ENCODE results near the gene PERCC1.
A peak's percentile ranks its signal among the peaks of the same experiment; 100 is the strongest.

PERCC1 gene

GRCh38 chr16:1430759-1431496 lies at the start of gene PERCC1:
TSS of gene PERCC1 (plus strand) at chr16:1431078. CDS start at chr16:1432594, 1,516 bp downstream.
- Histone ChIP-seq H3K9ac (ENCODE audit: low read length in 5 of 5) (peak within 1 kb of the TSS in 1 of 5 donors; percentile 48), H3K27ac (ENCODE audit: low read depth, low read length) (no peak within 1 kb of the TSS), H3K36me3 (ENCODE audit: control insufficient read depth in 5 of 5, insufficient read depth in 5 of 5, low read length in 5 of 5) (no peaks in the 10 kb centered on the region), H3K4me3 (ENCODE audit: low read depth in 1 of 5, low read length in 5 of 5) (no peak within 1 kb of the TSS), H3K9me3 (ENCODE audit: control insufficient read depth in 5 of 5, low read length in 5 of 5) (no peaks in the 10 kb centered on the region), H3K27me3 (ENCODE audit: control insufficient read depth in 5 of 5, insufficient read depth in 4 of 5, low read length in 5 of 5) (peaks cover 3 to 30% (median 23%) of the 10 kb centered on the region in 5 donors), H3K4me1 (ENCODE audit: control insufficient read depth in 5 of 5, insufficient read depth in 5 of 5, low read length in 5 of 5) (peaks cover 0 to 15% (median 4%) of the 10 kb centered on the region in 5 donors)

- Histone ChIP-seq H3K4me1 (ENCODE audit: control insufficient read depth in 5 of 5, insufficient read depth in 5 of 5, low read length in 5 of 5) (peaks cover 5 to 32% (median 21%) of the 10 kb centered on the region in 5 donors), H3K4me3 (ENCODE audit: low read depth in 1 of 5, low read length in 5 of 5) (no peak overlapping the region), H3K36me3 (ENCODE audit: control insufficient read depth in 5 of 5, insufficient read depth in 5 of 5, low read length in 5 of 5) (peaks cover 0 to 46% (median 31%) of the 10 kb centered on the region in 5 donors), H3K27ac (ENCODE audit: low read depth, low read length) (no peak overlapping the region), H3K9me3 (ENCODE audit: control insufficient read depth in 5 of 5, low read length in 5 of 5) (no peaks in the 10 kb centered on the region), H3K9ac (ENCODE audit: low read length in 5 of 5) (no peak overlapping the region), H3K27me3 (ENCODE audit: control insufficient read depth in 5 of 5, insufficient read depth in 4 of 5, low read length in 5 of 5) (no peaks in the 10 kb centered on the region)
Observed at GRCh38 chr16:1381612-1382406, 49.1 kb upstream of the PERCC1 start.

DNA sequence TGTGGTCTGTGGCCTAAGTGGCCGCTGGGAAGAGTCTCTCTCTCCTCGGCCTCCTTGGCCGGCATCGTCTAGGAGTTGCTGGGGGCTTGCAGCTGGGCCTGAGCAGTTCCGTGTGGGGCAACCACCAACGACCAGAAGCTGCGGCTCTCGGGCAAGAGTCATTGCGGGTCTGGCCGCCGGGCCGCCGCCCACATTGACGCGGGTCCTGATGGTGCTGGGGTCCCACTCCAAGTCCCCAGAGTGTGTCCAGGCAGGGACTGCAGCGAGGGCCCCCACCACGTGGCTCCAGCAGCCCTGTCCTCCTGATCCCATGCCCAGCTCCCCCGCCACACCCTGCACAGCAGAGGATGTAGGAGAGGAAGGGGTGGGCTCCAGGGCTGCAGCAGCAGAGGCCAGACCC lies 47.3 kb upstream of the PERCC1 start:
- peaks cover 2 to 15% (median 10%) of the 10 kb centered on the region in 5 donors for H3K4me1 ChIP-seq (ENCODE audit: control insufficient read depth in 5 of 5, insufficient read depth in 5 of 5, low read length in 5 of 5)
- H3K36me3 ChIP-seq (ENCODE audit: control insufficient read depth in 5 of 5, insufficient read depth in 5 of 5, low read length in 5 of 5): peaks cover 0 to 64% (median 44%) of the 10 kb centered on the region in 5 donors
- no peaks in the 10 kb centered on the region for H3K27me3 ChIP-seq (ENCODE audit: control insufficient read depth in 5 of 5, insufficient read depth in 4 of 5, low read length in 5 of 5)
- no peak overlapping the region for H3K27ac ChIP-seq (ENCODE audit: low read depth, low read length)
- no peak overlapping the region for H3K9ac ChIP-seq (ENCODE audit: low read length in 5 of 5)
- no peaks in the 10 kb centered on the region for H3K9me3 ChIP-seq (ENCODE audit: control insufficient read depth in 5 of 5, low read length in 5 of 5)
- H3K4me3 ChIP-seq (ENCODE audit: low read depth in 1 of 5, low read length in 5 of 5): no peak overlapping the region

- Histone ChIP-seq H3K4me1 (ENCODE audit: control insufficient read depth in 5 of 5, insufficient read depth in 5 of 5, low read length in 5 of 5) (peaks cover 0 to under 1% (median 0%) of the 10 kb centered on the region in 5 donors), H3K9me3 (ENCODE audit: control insufficient read depth in 5 of 5, low read length in 5 of 5) (no peaks in the 10 kb centered on the region), H3K27me3 (ENCODE audit: control insufficient read depth in 5 of 5, insufficient read depth in 4 of 5, low read length in 5 of 5) (no peaks in the 10 kb centered on the region), H3K4me3 (ENCODE audit: low read depth in 1 of 5, low read length in 5 of 5) (no peak overlapping the region), H3K36me3 (ENCODE audit: control insufficient read depth in 5 of 5, insufficient read depth in 5 of 5, low read length in 5 of 5) (peaks cover 0 to 79% (median 57%) of the 10 kb centered on the region in 5 donors), H3K27ac (ENCODE audit: low read depth, low read length) (no peak overlapping the region), H3K9ac (ENCODE audit: low read length in 5 of 5) (no peak overlapping the region)
Observed at GRCh38 chr16:1385232-1385631, 45.6 kb upstream of the PERCC1 start.

DNA sequence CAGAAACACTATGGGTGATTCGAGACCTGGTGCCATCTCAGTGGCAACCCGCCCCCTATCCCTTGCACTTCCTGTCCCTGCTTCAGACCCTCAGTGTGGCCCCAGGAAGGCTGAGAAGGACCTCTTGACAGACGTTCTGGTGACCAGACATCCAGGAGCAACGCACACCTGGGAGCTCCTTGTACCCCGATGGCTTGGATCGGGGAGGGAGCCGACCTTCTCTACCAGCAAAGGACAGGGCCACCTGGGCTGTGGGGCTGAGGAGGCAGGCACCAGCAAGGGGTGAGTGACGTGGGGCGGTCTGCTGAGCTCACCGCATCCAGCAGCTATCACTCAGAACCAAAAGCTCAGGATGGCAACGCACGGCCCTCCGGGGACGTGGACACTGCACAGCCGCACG lies 43.5 kb upstream of the PERCC1 start:
- Histone ChIP-seq H3K9ac (ENCODE audit: low read length in 5 of 5) (no peak overlapping the region), H3K36me3 (ENCODE audit: control insufficient read depth in 5 of 5, insufficient read depth in 5 of 5, low read length in 5 of 5) (peaks cover 0 to 83% (median 65%) of the 10 kb centered on the region in 5 donors), H3K9me3 (ENCODE audit: control insufficient read depth in 5 of 5, low read length in 5 of 5) (no peaks in the 10 kb centered on the region), H3K4me1 (ENCODE audit: control insufficient read depth in 5 of 5, insufficient read depth in 5 of 5, low read length in 5 of 5) (no peaks in the 10 kb centered on the region), H3K27me3 (ENCODE audit: control insufficient read depth in 5 of 5, insufficient read depth in 4 of 5, low read length in 5 of 5) (no peaks in the 10 kb centered on the region), H3K4me3 (ENCODE audit: low read depth in 1 of 5, low read length in 5 of 5) (no peak overlapping the region), H3K27ac (ENCODE audit: low read depth, low read length) (no peak overlapping the region)

DNA sequence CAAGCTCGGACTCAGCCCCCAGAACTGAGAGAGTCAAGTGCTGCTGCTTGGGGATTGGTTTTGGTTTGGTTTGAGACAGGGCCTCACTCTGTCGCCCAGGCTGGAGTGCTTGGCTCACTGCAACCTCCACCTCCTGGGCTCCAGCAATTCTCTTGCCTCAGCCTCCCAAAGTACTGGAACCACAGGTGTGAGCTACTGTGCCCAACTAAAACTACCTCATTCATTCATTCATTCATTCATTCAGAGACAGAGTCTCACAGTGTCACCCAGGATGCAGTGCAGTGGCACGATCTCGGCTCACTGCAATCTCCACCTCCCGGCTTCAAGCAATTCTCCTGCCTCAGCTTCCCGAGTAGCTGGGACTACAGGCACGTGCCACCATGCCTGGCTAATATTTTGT lies 41.1 kb upstream of the PERCC1 start:
- Histone ChIP-seq H3K27me3 (ENCODE audit: control insufficient read depth in 5 of 5, insufficient read depth in 4 of 5, low read length in 5 of 5) (no peaks in the 10 kb centered on the region), H3K4me3 (ENCODE audit: low read depth in 1 of 5, low read length in 5 of 5) (no peak overlapping the region), H3K9ac (ENCODE audit: low read length in 5 of 5) (no peak overlapping the region), H3K9me3 (ENCODE audit: control insufficient read depth in 5 of 5, low read length in 5 of 5) (no peaks in the 10 kb centered on the region), H3K36me3 (ENCODE audit: control insufficient read depth in 5 of 5, insufficient read depth in 5 of 5, low read length in 5 of 5) (peaks cover 0 to 91% (median 74%) of the 10 kb centered on the region in 5 donors), H3K4me1 (ENCODE audit: control insufficient read depth in 5 of 5, insufficient read depth in 5 of 5, low read length in 5 of 5) (no peaks in the 10 kb centered on the region), H3K27ac (ENCODE audit: low read depth, low read length) (no peak overlapping the region)

DNA sequence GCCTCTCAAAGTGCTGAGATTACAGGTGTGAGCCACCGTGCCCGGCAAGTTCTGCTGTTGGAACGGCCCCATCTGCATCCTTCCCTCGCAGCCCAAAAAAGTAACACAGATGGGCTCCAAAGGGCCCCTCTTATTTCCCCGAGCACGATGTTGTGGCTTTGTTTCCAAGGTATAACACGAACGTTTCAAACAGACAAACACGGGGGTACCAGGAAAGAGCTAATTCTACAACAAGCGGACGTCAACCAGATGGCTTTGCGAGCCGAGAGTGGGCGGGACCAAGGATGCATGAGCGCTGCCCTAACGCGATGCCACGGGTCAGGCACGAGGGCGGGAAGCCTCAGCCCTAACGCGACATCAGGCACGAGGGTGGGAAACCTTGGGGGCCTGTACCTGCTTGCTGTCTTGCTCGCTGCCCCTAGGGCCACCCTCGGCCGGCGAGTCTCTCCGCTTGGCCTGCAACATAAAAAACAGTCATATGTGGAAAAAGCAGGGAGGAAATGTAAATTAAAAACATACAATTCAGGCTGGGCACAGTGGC lies 40.6 kb upstream of the PERCC1 start:
- no peak overlapping the region for H3K9ac ChIP-seq (ENCODE audit: low read length in 5 of 5)
- H3K27me3 ChIP-seq (ENCODE audit: control insufficient read depth in 5 of 5, insufficient read depth in 4 of 5, low read length in 5 of 5): no peaks in the 10 kb centered on the region
- no peaks in the 10 kb centered on the region for H3K4me1 ChIP-seq (ENCODE audit: control insufficient read depth in 5 of 5, insufficient read depth in 5 of 5, low read length in 5 of 5)
- H3K36me3 ChIP-seq (ENCODE audit: control insufficient read depth in 5 of 5, insufficient read depth in 5 of 5, low read length in 5 of 5): peaks cover 0 to 88% (median 71%) of the 10 kb centered on the region in 5 donors
- H3K4me3 ChIP-seq (ENCODE audit: low read depth in 1 of 5, low read length in 5 of 5): no peak overlapping the region
- no peak overlapping the region for H3K27ac ChIP-seq (ENCODE audit: low read depth, low read length)
- H3K9me3 ChIP-seq (ENCODE audit: control insufficient read depth in 5 of 5, low read length in 5 of 5): no peaks in the 10 kb centered on the region

GRCh38 chr16:1392826-1393225 lies 38.1 kb upstream of the PERCC1 start:
- Histone ChIP-seq H3K27ac (ENCODE audit: low read depth, low read length) (no peak overlapping the region), H3K27me3 (ENCODE audit: control insufficient read depth in 5 of 5, insufficient read depth in 4 of 5, low read length in 5 of 5) (no peaks in the 10 kb centered on the region), H3K36me3 (ENCODE audit: control insufficient read depth in 5 of 5, insufficient read depth in 5 of 5, low read length in 5 of 5) (peaks cover 0 to 85% (median 76%) of the 10 kb centered on the region in 5 donors), H3K4me1 (ENCODE audit: control insufficient read depth in 5 of 5, insufficient read depth in 5 of 5, low read length in 5 of 5) (no peaks in the 10 kb centered on the region), H3K9me3 (ENCODE audit: control insufficient read depth in 5 of 5, low read length in 5 of 5) (no peaks in the 10 kb centered on the region), H3K4me3 (ENCODE audit: low read depth in 1 of 5, low read length in 5 of 5) (no peak overlapping the region), H3K9ac (ENCODE audit: low read length in 5 of 5) (no peak overlapping the region)

GRCh38 chr16:1393613-1394176 lies 37.2 kb upstream of the PERCC1 start:
- no peak overlapping the region for H3K4me3 ChIP-seq (ENCODE audit: low read depth in 1 of 5, low read length in 5 of 5)
- no peaks in the 10 kb centered on the region for H3K9me3 ChIP-seq (ENCODE audit: control insufficient read depth in 5 of 5, low read length in 5 of 5)
- no peaks in the 10 kb centered on the region for H3K27me3 ChIP-seq (ENCODE audit: control insufficient read depth in 5 of 5, insufficient read depth in 4 of 5, low read length in 5 of 5)
- H3K4me1 ChIP-seq (ENCODE audit: control insufficient read depth in 5 of 5, insufficient read depth in 5 of 5, low read length in 5 of 5): no peaks in the 10 kb centered on the region
- H3K36me3 ChIP-seq (ENCODE audit: control insufficient read depth in 5 of 5, insufficient read depth in 5 of 5, low read length in 5 of 5): peaks cover 0 to 84% (median 76%) of the 10 kb centered on the region in 5 donors
- H3K27ac ChIP-seq (ENCODE audit: low read depth, low read length): no peak overlapping the region
- no peak overlapping the region for H3K9ac ChIP-seq (ENCODE audit: low read length in 5 of 5)
